ENCODE measurements around the gene ZFR2. TPM values are rescaled to one million over a fixed set of nuclear protein-coding genes. Genes with fewer than 3 reads are reported as not detected.
"Not testable (repeated sequence)": the region's sequence is repeated elsewhere in the genome, so short reads cannot be mapped to it uniquely, and the experiment has no call there.

Gene ZFR2
- total RNA-seq, 1 donor from 2014 or later = 0.17 TPM

- no peak for DNase-seq
Observed at GRCh38 chr19:3836887-3837286, 32.0 kb downstream of the ZFR2 start.

DNA sequence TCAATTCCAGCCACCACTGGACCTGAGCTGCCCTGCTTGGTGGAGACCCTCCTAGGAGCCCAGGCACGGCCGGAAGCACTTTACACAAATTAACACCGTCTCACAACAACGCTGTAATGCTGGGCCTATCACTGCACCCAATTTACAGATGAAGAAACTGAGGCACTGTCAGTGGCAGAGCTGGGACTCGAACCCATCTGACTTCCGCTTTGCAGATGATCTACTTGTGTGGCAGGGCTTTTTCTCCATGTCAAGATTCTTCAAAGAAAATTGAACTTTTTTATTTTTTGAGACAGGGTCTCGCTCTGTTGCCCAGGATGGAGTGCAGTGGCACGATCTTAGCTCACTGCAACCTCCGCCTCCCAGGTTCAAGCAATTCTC lies 33.8 kb downstream of the ZFR2 start:
- DNase-seq = no peak

DNA sequence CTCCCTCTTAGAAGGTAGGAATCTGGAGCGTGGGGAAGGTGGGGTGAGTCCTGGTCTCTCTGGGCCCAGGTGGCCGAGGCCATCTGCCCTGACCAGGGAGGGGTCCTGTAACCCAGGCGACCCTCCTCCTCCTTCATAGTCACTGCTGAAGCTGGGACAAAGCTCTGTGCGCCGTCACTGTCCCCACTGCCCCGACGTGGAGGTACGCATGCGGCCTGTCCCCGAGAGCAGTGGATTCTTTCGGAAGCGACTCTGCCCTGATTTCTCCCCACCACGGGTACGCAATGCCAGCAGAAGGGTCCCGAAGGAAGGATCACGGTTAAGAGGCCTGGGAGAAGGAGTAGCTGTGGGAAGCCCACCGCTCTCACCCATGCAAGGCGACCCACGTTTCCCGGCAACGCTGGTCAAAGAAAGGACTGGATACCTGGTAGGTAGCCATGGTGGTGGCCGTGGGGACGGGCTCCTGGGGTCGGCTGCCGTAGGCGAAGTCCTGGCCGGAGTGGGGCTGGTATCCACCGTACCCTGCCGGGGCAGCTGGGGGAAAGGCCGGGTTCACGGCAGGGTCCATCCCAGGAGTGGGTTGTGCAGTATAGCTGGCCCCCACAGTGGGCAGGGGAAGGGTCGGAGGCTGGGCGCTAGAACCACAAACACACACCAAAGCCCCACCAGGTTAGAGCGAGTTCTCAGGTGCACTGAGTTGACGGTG lies 34.3 kb downstream of the ZFR2 start:
- no peak for DNase-seq

DNA sequence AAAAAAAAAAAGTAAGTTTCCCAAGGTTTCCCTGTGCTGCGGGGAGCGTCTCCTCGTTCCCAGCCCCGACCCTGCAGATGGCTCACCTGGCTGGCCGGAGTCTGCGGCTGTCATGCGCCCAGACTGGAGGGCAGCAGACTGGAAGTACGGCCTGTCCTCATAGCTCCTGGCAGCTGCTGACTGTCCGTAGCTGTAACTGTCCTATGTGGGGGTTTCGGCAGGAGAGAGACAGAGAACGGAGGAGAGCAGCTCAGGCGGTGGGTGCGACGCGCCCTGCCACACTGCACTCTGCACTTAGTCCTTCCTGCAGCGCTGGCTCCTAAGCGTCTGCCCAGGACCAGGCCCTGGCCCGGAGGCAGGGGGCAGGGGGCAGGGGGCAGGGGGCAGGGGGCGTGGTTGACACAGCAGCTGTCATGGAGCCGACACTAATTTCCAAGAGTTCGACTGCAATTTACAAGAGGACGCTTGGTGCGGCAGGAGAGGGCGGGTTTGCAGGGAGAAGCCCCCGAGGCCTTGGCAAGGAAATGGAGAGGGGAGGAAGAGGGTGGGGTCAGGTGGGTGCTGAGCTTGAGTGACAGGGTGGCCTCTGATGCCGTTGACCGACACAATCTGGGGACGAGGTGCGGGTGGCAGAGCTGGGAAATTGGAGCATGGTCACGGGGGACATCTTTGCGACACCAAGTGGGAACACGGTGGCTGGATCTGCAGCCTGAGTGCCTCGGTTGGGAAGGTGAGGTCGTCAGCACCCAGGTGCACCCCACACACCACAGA lies 35.1 kb downstream of the ZFR2 start:
- no peak for DNase-seq

DNA sequence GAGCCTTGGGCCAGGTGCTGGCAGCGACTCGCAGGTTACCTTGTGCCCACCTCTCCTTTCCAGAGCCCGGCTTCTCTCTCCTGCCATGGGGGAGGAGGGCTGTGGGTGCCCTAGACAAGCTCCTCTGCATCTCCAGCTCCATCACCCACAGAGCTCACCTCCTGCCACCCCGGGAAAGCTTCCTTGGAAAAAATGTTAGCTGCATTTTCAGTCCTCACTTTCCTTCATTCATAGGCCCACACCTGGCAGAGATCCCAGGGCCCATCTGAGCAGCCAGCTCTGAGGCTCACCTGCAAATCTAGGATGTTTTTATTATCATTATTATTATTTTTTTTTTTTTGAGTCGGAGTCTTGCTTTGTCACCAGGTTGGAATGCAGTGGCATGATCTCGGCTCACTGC lies 36.8 kb downstream of the ZFR2 start:
- no peak for DNase-seq

DNA sequence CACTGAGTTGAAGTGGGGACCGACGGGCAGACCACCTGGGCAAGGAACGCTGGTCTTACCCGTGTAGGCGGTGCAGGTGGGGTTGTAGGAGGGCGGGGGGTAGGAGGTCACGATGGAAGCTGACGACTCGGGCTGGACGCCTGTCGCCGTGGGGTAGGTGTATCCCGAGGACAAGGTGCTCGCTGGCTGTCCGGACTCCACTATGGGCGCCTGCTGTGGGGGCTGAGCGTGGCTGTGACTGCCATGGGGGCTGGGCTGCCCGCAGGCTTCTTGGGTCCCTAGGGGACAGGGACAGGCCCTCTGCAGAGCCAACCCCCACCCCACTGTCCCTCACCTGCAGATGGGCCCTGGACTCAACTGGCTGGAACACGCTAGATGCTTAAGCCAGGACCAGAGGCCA lies 37.2 kb downstream of the ZFR2 start:
- DNase-seq = no peak

GRCh38 chr19:3830621-3831589 lies 37.9 kb downstream of the ZFR2 start:
- no peak for DNase-seq

DNA sequence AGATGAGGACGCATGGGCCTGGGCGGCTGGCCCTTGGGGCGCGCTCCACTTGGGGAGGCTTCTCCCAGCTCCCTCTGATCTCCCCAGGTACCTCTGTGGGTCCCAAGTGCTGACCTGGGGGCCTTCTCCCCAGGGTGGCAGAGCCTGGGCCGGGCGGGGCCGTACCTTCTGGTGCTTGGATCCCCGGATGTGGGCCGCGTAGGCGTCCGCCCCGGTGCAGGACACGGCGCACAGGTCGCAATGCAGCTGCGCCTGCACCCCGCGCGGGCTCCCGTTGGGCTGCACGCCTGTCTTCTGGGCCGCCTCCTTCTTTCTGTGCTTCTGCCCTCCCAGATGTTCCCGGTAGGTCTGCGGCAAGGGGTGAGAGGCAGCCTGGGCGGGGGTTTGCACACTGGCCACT lies 41.5 kb downstream of the ZFR2 start:
- no peak for DNase-seq

DNA sequence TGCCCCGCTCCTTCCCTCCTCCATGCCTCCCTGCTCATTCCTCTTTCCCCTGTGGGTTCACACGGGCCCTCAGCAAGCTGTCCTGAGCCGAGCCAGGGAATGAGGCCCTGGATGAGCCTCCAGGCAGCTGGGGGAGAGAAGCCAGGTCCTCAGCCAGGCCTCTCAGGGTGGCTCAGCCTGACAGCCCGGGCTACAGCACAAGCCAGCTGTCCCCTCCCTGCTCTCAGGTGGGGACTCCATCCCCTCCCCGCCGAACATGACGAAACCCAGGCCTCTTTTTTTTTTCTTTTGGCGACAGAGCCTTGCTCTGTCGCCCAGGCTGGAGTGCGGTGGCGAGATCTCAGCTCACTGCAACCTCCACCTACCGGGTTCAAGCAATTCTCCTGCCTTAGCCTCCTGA lies 42.7 kb downstream of the ZFR2 start:
- DNase-seq = no peak

DNA sequence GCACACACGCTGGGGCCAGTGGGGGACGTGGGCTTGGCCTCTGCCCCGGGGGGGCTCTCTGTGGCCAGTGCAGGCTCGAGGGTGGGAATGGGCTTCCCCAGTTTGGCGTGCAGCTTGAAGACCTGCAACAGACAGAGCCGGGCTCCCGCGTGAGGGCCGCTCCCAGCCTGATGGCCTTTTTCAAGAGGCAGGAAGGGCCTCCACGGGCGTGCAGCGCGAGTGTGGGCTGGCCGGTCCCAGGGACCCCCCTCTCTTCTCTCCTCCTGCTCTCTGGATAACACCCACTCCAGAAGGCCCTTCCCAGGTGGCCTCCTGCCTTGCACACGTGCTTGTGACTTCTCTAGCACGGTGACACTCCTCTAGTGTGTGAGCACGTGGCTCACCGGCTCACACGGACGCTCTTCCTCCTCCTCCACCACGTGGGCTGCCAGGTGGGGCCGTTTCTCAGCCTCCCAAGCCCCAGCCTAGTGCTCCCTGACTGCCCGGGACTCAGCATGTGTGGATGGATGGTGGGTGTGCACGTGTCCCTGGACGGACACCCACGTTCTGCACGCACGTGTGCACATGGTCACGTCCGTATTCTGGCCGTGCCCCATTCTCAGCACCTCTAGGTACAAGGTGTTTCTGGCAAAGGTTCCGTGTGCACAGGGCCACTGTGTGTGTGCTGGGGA lies 43.4 kb downstream of the ZFR2 start:
- DNase-seq = no peak

- no peak for DNase-seq
Observed at GRCh38 chr19:3823350-3823713, 45.5 kb downstream of the ZFR2 start.

GRCh38 chr19:3822683-3823349 lies 46.0 kb downstream of the ZFR2 start:
- no peak for DNase-seq

- DNase-seq = peak; percentile 77
Observed at GRCh38 chr19:3821857-3822364, 46.9 kb downstream of the ZFR2 start.

DNA sequence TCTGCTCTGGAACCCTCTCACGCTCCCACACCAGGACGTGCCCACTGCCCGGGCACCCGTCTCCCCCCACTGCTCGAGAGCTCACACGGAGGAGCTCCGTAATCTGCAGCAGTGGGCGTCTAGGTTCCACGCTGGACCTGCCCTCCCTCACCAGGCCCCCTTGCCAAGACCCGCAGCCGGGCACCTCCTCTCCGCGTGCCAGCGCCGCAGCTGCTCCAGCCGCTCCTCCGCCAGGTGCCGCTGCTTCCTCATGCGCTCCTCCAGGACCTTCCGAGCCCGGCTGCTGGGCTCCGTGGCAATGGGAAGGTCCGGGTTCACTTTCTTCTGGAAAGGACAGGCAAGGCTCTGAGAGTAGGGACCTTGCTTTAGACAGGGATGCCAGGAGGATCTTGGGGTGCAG lies 47.7 kb downstream of the ZFR2 start:
- no peak for DNase-seq

DNA sequence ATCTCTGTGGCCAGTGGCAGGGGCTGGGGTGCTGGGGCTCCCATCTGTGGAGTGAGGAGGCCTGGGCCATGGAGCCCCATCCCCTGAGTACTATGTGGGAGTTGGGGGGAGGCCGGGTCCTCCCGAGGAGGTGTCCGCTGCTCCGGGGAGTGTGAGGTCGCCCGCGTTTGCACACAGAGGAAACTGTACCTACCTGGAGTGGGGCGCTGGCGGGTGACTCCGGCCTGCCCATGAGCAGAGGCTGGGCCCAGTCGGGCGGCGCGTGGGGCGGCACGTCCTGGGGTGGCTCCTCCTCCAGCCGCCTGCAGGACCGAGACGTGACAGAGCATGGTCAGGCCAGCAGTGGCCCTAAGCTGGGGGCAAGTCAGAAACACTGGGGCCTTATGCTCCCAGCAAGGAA lies 48.8 kb downstream of the ZFR2 start:
- no peak for DNase-seq

GRCh38 chr19:3818918-3819317 lies 49.9 kb downstream of the ZFR2 start:
- no peak for DNase-seq

DNA sequence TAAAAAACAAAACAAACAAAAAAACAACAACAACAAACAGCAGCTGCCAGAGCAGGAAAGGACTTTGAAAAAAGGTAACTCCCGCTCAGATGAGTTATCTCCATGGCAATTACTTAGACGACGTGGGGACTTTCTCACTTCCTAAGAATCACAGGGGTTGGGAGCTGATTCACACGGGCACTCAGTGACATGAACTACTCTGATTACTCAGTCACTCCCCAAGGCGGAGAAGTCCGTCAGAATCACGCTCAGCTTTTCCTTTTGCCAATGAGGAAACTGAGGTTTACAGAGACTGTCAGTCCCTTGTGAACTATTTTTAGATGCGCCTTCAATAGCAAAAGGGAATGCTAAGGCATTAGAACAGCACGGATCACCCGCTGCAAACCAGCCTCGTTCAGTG lies 50.4 kb downstream of the ZFR2 start:
- DNase-seq = peak; percentile 66

GRCh38 chr19:3817761-3818160 lies 51.1 kb downstream of the ZFR2 start:
- DNase-seq = no peak

DNA sequence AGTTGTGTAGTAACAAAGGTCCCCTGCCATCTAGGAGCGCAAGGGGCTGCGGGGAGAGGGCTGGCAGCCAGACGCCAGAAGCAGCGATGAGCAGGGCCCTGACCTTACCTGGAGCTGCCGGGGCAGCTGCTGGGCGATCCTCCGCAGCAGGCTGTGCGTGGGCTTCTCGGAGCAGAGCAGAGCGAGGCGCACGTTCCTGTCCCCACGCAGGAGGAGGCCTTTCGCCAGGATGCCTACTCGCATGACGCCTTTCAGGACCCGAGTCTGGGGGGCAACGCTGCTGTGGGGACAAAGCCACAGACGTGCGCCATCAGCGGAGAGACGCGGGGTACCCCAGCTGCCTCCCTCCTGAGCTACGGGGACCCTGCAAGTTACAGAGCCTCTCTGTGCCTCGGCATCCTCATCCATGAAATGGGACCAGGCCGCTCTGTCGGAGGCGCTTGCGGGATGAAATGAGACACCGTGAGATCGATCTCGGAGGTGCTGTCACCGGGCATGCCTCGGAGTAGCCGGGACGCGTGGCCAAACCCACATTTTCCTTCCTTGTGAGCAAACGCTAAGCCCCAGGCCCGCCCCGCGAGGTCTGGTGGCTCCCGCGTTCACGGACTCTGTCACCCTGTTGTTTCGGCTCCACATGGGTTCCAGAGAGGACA lies 52.1 kb downstream of the ZFR2 start:
- no peak for DNase-seq

GRCh38 chr19:3816148-3816547 lies 52.7 kb downstream of the ZFR2 start:
- DNase-seq = not testable (repeated sequence)

- no peak for DNase-seq
Observed at GRCh38 chr19:3814648-3815047, 54.2 kb downstream of the ZFR2 start.
